SK-N-SH (cell line): ENCODE data around the gene OR5C1. TPM values are rescaled to one million over a fixed set of nuclear protein-coding genes. Genes with fewer than 3 reads are reported as not detected.

Experiments used
- CTCF ChIA-PET: fragments of 300-600, 350-600 bp; formaldehyde crosslinking; extraction: SDS; loops from one replicate; lab custom pipeline; 2021; lab: Yijun Ruan, JAX
- POLR2A ChIA-PET: fragments of 350-600 bp; sonication (Branson Sonifier 250); formaldehyde crosslinking; extraction: SDS; loops from one replicate; lab custom pipeline; 2020; ENCODE audit warnings: antibody characterized with exemption, inconsistent platforms; lab: Yijun Ruan, JAX
- DNase-seq: peaks from one replicate; pipeline ENCODE4 v3.0.0; 2012
- H2AFZ ChIP-seq: fragments of 200-600 bp; sonication (generic); 2 replicates; pipeline ENCODE4 v1.8.1; 2016; ENCODE audit warnings: antibody characterized with exemption, mild to moderate bottlenecking, low read depth
- H3F3A ChIP-seq: fragments of 200-600 bp; sonication (generic); replicated peaks from 2 replicates; pipeline ENCODE3; 2016; ENCODE audit warnings: antibody characterized with exemption, mild to moderate bottlenecking; ENCODE audit not compliant: insufficient read depth
- H3K27ac ChIP-seq, 2 experiments: fragments of 200-500 bp in 1 of 2; fragments of 200-600 bp in 1 of 2; sonication (Bioruptor generic) in 1 of 2; sonication (generic), shearing (Covaris generic) in 1 of 2; 2 replicates each; pipeline versions ENCODE4 v1.5.1 to v1.6.1; 2014 to 2016; ENCODE audit warnings: low read depth in 2 of 2, inconsistent platforms in 1 of 2, low read length in 1 of 2, mild to moderate bottlenecking in 1 of 2, mixed read lengths in 1 of 2
- H3K27me3 ChIP-seq: fragments of 200-600 bp; sonication (generic), shearing (Covaris generic); 2 replicates; pipeline ENCODE4 v1.6.1; 2016; ENCODE audit warnings: mixed run types; ENCODE audit not compliant: insufficient read depth
- H3K36me3 ChIP-seq, 2 experiments: fragments of 200-500 bp in 1 of 2; fragments of 200-600 bp in 1 of 2; sonication (Bioruptor generic) in 1 of 2; sonication (generic) in 1 of 2; replicated peaks in 1 of 2; 2 replicates each; pipeline versions ENCODE3 to v1.5.1; 2014 to 2016; ENCODE audit warnings: low read length in 1 of 2, mild to moderate bottlenecking in 1 of 2; ENCODE audit not compliant: insufficient read depth in 2 of 2, control insufficient read depth in 1 of 2
- H3K4me1 ChIP-seq, 2 experiments: fragments of 200-500 bp in 1 of 2; fragments of 200-600 bp in 1 of 2; sonication (Bioruptor generic) in 1 of 2; sonication (generic), shearing (Covaris generic) in 1 of 2; 2 replicates each; pipeline versions ENCODE4 v1.5.1 to v1.6.1; 2014 to 2016; ENCODE audit warnings: low read depth in 1 of 2, low read length in 1 of 2, mixed run types in 1 of 2; ENCODE audit not compliant: insufficient read depth in 2 of 2, control insufficient read depth in 1 of 2
- H3K4me2 ChIP-seq: fragments of 200-600 bp; sonication (generic), shearing (Covaris generic); 2 replicates; pipeline ENCODE4 v1.6.1; 2017; ENCODE audit warnings: mixed run types
- H3K4me3 ChIP-seq, 2 experiments: fragments of 200-500 bp in 1 of 2; fragments of 200-600 bp in 1 of 2; sonication (Bioruptor generic) in 1 of 2; sonication (generic), shearing (Covaris generic) in 1 of 2; 2 replicates each; pipeline versions ENCODE4 v1.5.1 to v1.8.1; 2014 to 2016; ENCODE audit warnings: low read depth in 2 of 2, inconsistent platforms in 1 of 2, low read length in 1 of 2, mild to moderate bottlenecking in 1 of 2, mixed read lengths in 1 of 2, moderate library complexity in 1 of 2
- H3K79me2 ChIP-seq: fragments of 200-600 bp; sonication (generic); 2 replicates; pipeline ENCODE4 v1.8.1; 2017; ENCODE audit warnings: mild to moderate bottlenecking; ENCODE audit not compliant: insufficient read depth
- H3K9ac ChIP-seq: fragments of 200-600 bp; sonication (generic); 2 replicates; pipeline ENCODE4 v1.6.1; 2017; ENCODE audit warnings: mixed run types
- H3K9me2 ChIP-seq: fragments of 200-600 bp; sonication (generic); 2 replicates; pipeline ENCODE4 v1.6.1; 2017; ENCODE audit warnings: mixed run types
- H3K9me3 ChIP-seq: fragments of 200-600 bp; sonication (generic); 2 replicates; pipeline ENCODE4 v1.6.1; 2017; ENCODE audit warnings: mixed run types, mild to moderate bottlenecking, moderate library complexity
- H4K20me1 ChIP-seq: fragments of 200-600 bp; sonication (generic); 2 replicates; pipeline ENCODE4 v1.6.1; 2017; ENCODE audit warnings: mild to moderate bottlenecking, mixed run types; ENCODE audit not compliant: insufficient read depth
- CTCF ChIP-seq: fragments of 200-600 bp; sonication (generic); IDR thresholded peaks from 2 replicates; pipeline ENCODE4 v1.6.1; 2017; ENCODE audit warnings: antibody characterized with exemption, mild to moderate bottlenecking, moderate library complexity
- ELF1 ChIP-seq: IDR thresholded peaks from 2 replicates; pipeline ENCODE4 v1.4.0; 2012
- EP300 ChIP-seq, 2 experiments: IDR thresholded peaks; 2 replicates each; pipeline versions ENCODE4 v1.4.0 to v1.6.1; 2012; ENCODE audit warnings: borderline replicate concordance in 1 of 2, low read depth in 1 of 2, low read length in 1 of 2
- FOXJ3 ChIP-seq: sonication (generic); formaldehyde crosslinking; IDR thresholded peaks from 2 replicates; pipeline ENCODE4 v1.5.1; 2020; ENCODE audit warnings: mild to moderate bottlenecking, missing genetic modification reagents
- FOXM1 ChIP-seq: IDR thresholded peaks from 2 replicates; pipeline ENCODE4 v1.4.0; 2012; ENCODE audit warnings: low read depth, mild to moderate bottlenecking
- GABPA ChIP-seq: IDR thresholded peaks from 2 replicates; pipeline ENCODE4 v1.4.0; 2012; ENCODE audit warnings: low read depth, mild to moderate bottlenecking
- JUND ChIP-seq: IDR thresholded peaks from 2 replicates; pipeline ENCODE4 v1.4.0; 2012
- MAX ChIP-seq: IDR thresholded peaks from 2 replicates; pipeline ENCODE4 v1.4.0; 2012; ENCODE audit warnings: low read depth
- MEF2A ChIP-seq: IDR thresholded peaks from 2 replicates; pipeline ENCODE4 v1.4.0; 2012; ENCODE audit warnings: low read depth, borderline replicate concordance
- MXI1 ChIP-seq: IDR thresholded peaks from 2 replicates; pipeline ENCODE4 v1.6.1; 2012; ENCODE audit warnings: mild to moderate bottlenecking, low read depth, low read length, improper control_type of control experiment
- NRF1 ChIP-seq: IDR thresholded peaks from 2 replicates; pipeline ENCODE4 v1.6.1; 2012; ENCODE audit warnings: low read depth, mild to moderate bottlenecking, low read length
- PBX3 ChIP-seq: IDR thresholded peaks from 2 replicates; pipeline ENCODE4; 2012
- RCOR1 ChIP-seq: fragments of 150-350 bp; IDR thresholded peaks from 2 replicates; pipeline ENCODE4 v1.6.1; 2017; ENCODE audit warnings: antibody characterized with exemption, low read length
- REST ChIP-seq: IDR thresholded peaks from 2 replicates; pipeline ENCODE4 v1.6.1; 2012; ENCODE audit warnings: mild to moderate bottlenecking, low read depth, low read length, moderate library complexity
- SIN3A ChIP-seq: IDR thresholded peaks from 2 replicates; pipeline ENCODE4 v1.6.1; 2012; ENCODE audit warnings: low read depth, mild to moderate bottlenecking, low read length, moderate library complexity, borderline replicate concordance
- YY1 ChIP-seq: IDR thresholded peaks from 2 replicates; pipeline ENCODE4 v1.4.0; 2012; ENCODE audit warnings: low read depth, mild to moderate bottlenecking
- polyA plus RNA-seq, 3 experiments: library from polyadenylated mRNA; depleted of rRNA; stranded (reverse); fragments of >200 nt; gene quantifications; 2 replicates each; pipeline ENCODE4 v1.2.3, GENCODE V29; 2012

The OR5C1 gene
- polyA plus RNA-seq, 1 of the 3 experiments (the other 2 are of a cell fraction): not detected

- TF ChIP-seq REST: no peak
- TF ChIP-seq MEF2A: no peak
Measured at GRCh38 chr9:122814545-122814944, 25.8 kb downstream of the OR5C1 start (continued).

GRCh38 chr9:122815544-122815943 lies 26.8 kb downstream of the OR5C1 start:
- H3K36me3 ChIP-seq: peaks cover 33 to 34% of the 10 kb centered on the region in 2 experiments
- H3K9me3 ChIP-seq: no peaks in the 10 kb centered on the region
- ChIA-PET POLR2A (no interaction called here), CTCF (interaction anchor here (0.7 to 1.4 kb wide), 2 partner anchors 351 to 717 kb away, joined by 3 read pairs; no protein-coding TSS in a partner anchor)
- no peak for DNase-seq
- peaks cover 22% of the 10 kb centered on the region for H3F3A ChIP-seq
- no peak overlapping the region for H3K9ac ChIP-seq
- H3K4me3 ChIP-seq: no peak overlapping the region
- no peaks in the 10 kb centered on the region for H3K9me2 ChIP-seq
- no peaks in the 10 kb centered on the region for H3K27me3 ChIP-seq
- H4K20me1 ChIP-seq: peaks cover 21% of the 10 kb centered on the region
- peaks cover 0 to 16% of the 10 kb centered on the region in 2 experiments; a peak in 2 of 4 replicates for H3K4me1 ChIP-seq
- no peak overlapping the region for H3K27ac ChIP-seq
- TF ChIP-seq JUND (no peak), NRF1 (no peak), FOXM1 (no peak), ELF1 (no peak), MXI1 (no peak), PBX3 (no peak), SIN3A (no peak), EP300 (IDR thresholded peaks at IDR 0.05; ENCODE audit: borderline replicate concordance in 1 of 2, low read depth in 1 of 2, low read length in 1 of 2) (no peak), RCOR1 (no peak), FOXJ3 (CRISPR knock-in tag) (no peak), CTCF (no peak), REST (no peak), YY1 (no peak), GABPA (no peak), MAX (no peak)
- peaks cover 15% of the 10 kb centered on the region for H3K79me2 ChIP-seq
- no peak overlapping the region for H2AFZ ChIP-seq
- H3K4me2 ChIP-seq: no peak overlapping the region
